SHP77 (cell line): ENCODE results near the gene CFHR5.
"Not testable (repeated sequence)": the region's sequence is repeated elsewhere in the genome, so short reads cannot be mapped to it uniquely, and the experiment has no call there.

Experiments used
- DNase-seq, 2 experiments: peaks; one replicate each; lab custom pipeline; 2025; lab: John Stamatoyannopoulos, UW

Gene CFHR5

DNA sequence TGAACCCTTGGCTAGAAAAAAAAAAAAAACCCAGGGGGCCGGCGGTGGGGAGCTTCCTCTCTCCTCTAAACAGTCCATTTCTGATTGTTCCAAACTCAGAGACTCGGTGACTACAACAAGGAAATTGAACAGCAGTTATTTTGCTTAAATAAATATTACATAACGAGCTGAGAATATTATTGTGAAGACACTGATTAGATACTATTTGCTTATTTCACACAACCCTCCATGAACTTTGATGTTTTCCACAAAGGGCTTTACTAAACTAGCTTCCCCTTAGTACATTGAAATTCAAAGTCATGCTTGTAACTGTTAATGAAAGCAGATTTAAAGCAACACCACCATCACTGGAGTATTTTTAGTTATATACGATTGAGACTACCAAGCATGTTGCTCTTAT, at the start of gene CFHR5:
CFHR5 (plus strand) TSS at position 279 of the 400 bp plus-strand sequence; CDS start at position 388, 109 bp downstream.
- DNase-seq: no peak

DNA sequence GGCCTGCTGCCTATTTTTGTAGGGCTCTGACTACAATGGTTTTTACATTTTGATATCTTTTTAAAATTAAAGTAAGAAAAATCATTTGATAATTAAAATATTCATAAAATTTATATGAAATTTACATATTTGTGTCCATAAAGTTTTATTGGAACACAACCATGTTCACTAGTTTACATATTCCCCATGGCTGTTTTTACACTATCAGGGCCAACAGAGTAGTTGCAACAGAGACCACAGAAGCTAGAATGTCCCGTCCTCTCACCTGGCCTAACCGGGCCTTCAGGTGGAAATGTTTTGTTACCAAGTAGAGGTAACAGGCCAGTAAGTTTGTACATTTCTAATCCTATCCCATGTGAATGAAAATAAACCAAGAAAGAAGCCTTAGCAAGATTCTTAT, 44.5 kb upstream of the CFHR5 start:
- not testable (repeated sequence) for DNase-seq

DNA sequence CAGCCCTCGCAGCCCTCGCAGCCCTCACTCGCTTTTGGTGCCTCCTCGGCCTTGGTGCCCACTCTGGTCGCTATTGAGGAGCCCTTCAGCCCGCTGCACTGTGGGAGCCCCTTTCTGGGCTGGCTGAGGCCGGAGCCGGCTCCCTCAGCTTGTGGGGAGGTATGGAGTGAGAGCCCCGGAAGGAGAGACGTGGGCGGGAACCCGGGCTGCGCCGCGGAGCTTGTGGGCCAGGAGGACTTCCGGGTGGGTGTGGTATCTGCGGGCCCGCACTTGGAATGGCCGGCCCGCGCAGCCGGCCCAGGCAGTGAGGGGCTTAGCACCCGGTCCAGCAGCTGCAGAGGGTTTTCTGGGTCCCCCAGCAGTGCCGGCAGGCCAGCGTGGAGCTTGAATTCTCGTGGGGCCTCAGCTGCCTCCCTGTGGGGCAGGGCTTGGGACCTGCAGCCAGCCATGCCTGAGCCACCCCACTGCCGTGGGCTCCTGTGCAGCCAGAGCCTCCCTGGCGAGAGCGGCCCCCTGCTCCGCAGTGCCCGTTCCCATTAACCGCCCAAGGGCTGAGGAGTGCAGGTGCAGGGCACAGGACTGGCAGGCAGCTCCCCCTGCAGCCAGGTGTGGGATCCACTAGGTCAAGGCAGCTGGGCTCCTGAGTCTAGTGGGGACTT, 43.7 kb upstream of the CFHR5 start:
- no peak for DNase-seq

DNA sequence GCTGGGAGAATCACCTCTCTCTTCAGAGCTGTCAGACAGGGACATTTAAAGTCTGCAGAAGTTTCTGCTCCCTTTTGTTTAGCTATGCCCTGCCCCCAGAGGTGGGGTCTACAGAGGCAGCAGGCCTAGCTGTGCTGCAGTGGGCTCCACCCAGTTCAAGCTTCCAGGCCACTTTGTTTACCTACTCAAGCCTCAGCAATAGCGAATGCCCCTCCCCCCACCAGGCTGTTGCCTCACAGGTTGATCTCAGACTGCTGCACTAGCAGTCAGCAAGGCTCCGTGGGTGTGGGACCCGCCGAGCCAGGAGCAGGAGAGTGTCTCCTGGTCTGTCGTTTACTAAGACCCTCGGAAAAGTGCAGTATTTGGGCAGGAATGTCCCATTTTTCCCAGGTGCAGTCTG, 35.9 kb upstream of the CFHR5 start:
- peak; percentile 2 to 29 for DNase-seq

DNA sequence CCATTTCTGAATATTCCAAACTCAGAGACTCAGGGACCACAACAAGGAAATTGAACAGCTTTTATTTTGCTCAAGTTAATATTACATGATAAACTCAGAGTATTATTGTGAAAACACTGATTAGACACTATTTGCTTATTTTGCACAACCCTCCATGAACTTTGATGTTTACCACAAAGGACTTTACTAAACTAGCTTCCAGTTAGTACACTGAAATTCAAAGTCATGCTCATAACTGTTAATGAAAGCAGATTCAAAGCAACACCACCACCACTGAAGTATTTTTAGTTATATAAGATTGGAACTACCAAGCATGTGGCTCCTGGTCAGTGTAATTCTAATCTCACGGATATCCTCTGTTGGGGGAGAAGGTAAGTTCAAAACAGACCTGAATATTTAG, 33.8 kb upstream of the CFHR5 start, which contains the start of gene CFHR2:
CFHR2 (plus strand) TSS at position 171 of the 400 bp plus-strand sequence; CDS start at position 314, 143 bp downstream.
- not testable (repeated sequence) for DNase-seq

DNA sequence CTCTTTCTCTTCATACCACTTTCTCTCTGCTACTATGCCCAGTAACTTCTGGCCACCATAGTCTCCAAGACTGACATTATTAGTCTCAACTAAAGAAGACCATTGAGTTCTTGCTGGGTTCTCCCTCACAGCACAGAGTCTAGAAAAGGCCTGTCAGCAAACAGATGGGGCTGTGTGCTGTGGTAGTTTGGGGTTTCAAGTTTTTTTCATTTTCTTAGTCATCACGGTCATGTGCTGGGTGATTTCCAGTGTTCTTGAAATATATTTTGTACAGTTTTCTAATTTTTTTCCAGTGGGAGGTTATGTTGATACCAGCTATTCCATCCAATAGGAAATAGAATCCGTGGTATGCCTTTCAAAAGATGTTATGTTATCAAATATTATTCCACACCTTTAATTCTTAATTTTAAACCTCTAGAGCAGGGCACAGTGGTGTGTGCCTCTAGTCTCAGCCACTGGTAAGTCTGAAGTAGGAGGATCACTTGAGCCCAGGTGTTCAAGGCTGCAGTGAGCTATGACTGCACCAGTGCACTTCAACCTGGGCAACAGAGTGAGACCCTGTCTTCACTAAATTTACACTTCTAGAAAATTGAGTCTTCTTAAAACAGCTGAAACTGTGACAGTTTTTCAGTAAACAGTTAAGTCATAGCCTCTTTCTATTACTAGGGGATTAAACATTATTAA, 25.5 kb upstream of the CFHR5 start:
- no peak for DNase-seq

DNA sequence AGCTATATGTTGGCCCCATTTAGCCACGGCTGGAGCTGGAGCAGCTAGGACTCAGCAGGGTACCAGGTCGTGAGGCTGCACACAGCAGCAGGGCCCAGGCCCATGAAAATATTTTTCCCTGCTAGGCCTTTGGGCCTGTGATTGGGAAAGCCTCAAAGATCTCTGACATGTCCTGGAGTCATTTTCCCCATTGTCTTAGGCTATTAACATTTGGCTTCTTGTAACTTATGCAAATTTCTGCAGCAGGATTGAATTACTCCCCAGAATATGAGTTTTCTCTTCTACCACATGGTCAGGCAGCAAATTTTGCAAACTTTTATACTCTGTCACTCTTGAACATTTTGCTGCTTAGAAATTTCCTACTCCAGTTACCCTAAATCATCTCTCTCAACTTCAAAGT, 22.6 kb upstream of the CFHR5 start:
- DNase-seq: no peak

DNA sequence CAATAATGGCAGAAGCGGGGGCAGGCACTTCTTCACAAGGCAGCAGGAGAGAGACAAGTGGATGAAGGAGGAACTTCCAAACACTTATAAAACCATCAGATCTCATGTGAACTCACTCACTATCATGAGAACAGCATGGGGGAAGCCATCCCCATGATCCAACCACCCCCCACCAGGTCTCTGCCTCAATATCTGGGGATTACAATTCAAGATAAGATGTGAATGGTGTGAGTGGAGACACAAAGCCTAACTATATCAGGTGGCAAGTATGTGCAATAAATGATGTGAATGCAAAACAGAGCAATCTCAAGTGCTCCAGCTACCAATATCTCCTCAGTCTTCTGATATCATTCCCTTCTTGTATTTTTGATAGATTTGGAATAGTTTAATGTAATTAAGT, 21.4 kb upstream of the CFHR5 start:
- no peak for DNase-seq

DNA sequence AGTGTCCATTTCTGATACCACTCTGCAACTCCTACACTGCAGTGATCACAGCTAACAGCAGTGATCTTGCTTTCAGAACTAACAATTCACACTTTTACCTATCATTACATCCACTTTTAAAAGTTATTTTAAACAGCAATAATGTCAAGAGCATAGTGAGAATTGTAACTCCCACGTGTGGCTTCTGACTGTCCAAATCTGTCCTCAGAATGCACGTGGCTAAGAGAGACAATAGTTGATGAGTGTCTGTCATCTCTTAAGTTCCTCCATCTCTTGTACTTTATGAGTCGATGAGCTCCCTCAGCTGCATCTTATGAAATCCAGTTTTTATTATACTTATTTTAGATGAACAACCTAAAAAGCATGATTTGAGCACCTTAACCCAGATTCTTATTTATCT, 16.5 kb upstream of the CFHR5 start:
- no peak for DNase-seq

DNA sequence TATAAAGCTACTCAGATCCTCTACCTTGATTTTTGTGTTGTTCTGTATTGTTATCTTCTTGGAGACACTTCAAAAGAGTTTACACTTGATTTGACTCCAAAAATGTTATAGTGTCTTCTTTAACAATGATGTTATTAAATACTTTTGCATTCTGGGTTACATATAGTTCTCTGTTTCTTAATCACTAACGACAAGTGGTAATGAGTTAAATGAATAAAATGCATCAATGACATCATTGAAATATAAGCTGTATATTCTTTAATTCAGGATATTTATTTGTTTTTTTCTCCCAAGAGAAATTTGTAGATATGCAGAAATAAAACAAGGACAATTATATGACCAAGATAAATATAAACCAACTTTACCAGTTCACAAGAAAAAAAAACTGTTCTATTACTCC, 7.2 kb upstream of the CFHR5 start:
- no peak for DNase-seq

DNA sequence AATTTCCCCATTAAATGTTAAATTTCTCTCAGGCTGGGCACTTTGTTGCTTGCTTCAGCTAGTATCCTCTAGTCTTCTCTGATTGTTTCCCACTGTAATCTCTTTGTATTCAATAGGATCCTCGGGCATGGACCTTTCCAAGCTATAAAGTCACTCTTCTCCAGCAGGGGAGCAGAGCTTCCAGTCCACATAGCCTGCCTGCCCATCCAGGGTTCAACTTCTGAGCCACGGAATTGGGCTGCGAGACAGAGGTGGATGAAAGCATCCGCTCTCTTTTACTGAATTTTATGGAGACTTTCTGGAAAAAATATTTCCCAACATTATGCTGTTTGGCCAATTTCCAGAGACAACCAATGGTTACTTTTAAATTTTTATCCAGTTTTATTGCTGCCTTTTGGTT, 1.1 kb upstream of the CFHR5 start:
- DNase-seq: no peak

DNA sequence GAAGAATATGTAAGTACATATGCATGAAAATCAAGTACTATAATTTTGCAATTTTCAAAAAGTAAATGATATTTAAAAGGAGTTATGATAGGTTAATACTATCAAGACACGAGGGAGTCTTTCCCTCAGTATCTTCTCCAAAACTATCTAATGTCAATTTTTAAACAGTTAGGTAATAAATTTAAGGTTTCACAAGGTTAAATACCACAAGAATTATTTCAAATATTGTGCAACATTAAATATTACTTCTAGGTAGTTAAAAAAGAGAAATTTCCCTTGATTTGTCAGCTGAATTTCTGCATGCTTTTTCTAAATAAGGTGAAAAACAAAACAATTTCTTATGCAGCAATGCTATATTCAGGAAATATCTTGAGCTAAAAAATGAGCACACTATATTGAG, 3.5 kb downstream of the CFHR5 start:
- no peak for DNase-seq

DNA sequence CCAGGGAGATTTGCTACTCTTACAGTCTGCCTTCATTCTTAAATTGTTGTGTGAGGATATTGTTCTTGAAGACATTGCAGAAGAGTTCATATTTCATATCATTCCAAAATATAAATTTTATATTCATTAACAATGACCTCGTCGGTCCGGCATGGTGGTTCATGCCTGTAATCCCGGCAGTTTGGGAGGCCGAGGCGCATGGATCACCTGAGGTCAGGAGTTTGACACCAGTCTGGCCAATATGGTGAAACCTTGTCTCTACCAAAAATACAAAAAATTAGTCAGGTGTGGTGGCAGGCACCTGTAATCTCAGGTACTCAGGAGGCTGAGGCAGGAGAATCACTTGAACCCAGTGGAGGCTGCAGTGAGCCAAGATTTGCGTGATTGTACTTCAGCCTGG, 4.9 kb downstream of the CFHR5 start:
- DNase-seq: not testable (repeated sequence)

DNA sequence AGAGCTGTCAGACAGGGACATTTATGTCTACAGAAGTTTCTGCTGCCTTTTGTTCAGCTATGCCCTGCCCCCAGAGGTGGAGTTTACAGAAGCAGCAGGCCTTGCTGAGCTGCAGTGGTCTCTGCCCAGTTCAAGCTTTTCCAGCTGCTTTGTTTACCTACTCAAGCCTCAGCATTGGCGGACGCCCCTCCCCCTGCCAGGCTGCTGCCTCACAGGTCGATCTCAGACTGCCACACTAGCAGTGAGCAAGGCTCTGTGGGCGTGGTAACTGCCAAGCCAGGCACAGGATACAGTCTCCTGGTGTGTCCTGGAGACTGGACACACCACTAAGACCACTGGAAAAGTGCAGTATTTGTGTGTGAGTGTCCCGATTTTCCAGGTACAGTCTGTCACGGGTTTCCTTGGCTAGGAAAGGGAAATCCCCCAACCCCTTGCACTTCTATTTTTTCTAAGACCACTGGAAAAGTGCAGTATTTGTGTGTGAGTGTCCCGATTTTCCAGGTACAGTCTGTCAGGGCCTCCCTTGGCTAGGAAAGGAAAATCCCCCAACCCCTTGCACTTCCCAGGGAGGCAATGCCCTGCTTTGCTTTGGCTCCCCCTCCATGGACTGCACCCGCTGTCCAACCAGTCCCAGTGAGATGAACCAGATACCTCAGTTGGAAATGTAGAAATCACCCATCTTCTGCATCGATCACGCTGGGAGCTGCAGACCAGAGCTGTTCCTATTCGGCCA, 14.7 kb downstream of the CFHR5 start:
- DNase-seq: peak; percentile 93 to 95

DNA sequence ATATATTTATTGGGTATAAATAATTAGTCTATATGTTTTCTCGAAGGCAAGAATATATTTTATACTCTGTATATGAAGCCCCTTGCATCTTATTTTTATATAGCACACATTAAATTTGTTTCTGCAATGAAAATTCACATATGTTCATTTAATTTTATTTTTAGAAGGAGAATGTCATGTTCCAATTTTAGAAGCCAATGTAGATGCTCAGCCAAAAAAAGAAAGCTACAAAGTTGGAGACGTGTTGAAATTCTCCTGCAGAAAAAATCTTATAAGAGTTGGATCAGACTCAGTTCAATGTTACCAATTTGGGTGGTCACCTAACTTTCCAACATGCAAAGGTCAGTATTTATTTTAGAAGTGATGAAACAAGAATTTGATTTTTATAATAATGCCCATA, 16.6 kb downstream of the CFHR5 start:
- DNase-seq: no peak

DNA sequence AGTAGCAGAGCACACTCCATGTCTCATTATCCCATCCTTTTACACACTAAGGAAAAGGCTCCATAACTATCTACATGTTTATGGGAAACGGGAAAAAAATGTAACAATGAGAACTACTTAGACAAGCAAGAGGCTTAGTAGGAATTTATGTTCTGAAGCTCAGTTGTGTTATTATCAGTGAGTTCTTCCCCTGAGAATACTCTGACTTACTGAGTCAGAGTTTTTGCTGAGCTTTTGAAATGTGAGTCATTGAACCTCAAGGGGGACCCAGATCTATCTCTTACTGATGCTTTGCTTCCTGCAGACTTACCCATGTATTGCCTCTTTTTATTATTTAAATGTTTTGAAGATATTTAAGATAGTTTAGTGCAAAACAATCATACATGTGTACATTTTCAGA, 20.1 kb downstream of the CFHR5 start:
- no peak for DNase-seq

DNA sequence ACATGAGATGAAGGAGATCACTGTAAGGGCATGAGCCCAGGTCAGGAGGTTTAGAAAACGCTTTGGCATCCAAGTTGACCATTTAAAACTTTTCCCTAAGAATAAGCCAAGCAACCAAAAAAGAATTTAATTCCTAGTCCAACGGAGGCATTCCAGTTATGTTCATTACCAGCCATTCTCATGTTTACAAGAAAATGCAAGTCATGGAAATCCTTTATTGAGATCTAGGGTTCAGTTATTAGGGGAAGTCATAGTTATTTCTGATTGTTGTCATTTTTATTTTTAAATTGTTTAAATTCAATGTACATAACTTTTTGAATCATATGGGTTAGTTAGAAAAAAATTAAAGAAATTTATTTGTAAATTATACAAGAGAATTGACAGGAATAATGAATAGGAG, 24.5 kb downstream of the CFHR5 start:
- DNase-seq: no peak

DNA sequence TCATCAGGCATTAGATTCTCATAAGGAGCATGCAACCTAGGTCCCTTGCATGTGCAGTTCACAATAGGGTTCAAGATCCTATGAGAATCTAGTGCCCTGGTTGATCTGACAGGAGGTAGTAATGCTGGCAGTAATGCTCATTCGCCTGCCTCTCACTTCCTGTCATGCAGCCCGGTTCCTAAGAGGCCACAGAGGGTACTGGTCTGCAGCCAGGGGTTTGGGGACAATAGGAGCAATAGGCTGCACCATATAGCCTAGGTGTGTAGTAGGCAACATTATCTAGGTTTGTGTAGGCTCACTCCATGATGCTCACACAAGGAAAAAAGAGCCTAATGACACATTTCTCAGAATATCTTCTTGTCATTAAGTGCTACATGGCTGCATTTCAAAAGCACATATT, 25.8 kb downstream of the CFHR5 start:
- DNase-seq: no peak

DNA sequence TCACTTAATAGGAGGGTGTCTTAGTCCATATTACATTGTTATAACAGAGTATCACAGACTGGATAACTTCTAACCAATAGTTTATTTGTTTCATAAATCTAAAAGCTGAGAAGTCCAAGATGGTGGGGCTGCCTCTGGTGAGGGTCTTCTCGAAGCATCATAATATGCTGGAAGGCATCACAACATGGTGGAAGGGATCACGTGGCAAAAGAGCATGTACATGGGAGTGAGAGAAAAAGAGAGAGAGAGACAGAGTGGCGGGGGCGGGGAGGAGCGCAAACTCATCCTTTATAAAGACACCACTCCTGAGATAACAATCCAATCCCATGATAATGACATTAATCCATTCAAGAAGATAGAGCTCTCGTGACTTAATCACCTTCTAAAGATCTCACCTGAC, 31.5 kb downstream of the CFHR5 start:
- DNase-seq: no peak

DNA sequence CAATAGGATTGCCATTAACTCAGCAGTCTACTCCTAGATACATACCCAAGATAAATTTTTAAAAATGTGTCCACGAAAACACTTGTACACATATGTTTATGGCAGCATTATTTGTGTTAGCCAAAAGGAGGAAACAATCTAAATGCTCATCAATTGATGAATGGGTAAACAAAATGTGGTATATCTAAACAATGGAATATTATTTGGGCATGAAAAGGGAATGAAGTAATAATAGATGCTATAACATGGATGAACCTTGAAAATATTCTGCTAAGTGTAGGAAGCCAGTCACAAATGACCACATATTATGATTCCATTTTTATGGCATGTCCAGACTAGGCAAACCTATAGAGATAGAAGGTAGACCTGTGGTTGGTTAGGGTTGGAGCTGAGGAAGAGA, 34.3 kb downstream of the CFHR5 start:
- DNase-seq: no peak

DNA sequence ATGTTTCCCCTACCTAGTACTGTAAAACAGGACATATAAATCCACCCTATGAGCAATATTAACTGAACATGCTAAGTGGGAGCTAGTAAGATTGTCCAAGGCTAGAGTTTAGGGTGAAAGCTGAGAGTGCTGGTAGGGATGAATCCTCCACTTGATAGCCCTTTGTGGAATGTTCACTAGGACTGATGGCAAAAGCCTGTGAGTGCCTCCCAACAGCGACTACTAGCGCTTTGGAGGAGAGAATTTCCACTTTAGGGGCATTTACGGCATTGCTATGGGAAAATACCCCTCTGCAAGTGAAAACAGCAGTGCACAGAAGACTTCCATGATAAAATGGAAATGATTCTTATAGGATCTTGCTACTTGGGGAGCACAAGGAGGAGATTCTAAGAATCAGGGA, 35.9 kb downstream of the CFHR5 start:
- no peak for DNase-seq

DNA sequence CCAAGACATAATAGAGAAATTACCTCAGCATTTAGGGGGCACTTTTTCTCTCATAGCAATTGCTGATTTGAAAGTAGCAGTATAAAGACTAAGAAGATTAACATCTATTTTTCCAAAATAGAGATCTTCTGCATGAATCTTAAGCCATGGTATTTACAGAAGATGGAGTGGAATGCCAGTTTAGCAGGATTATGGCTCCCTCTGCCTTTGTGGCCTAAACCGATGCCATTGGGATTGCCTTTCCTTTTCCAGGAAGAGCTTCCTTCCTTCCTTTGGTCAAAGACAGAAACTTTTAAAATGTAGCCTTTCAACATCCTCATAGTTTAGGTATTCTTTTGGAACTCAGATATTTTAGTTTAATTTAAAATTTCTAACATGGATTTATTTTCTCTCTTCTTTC, 39.4 kb downstream of the CFHR5 start:
- DNase-seq: no peak

DNA sequence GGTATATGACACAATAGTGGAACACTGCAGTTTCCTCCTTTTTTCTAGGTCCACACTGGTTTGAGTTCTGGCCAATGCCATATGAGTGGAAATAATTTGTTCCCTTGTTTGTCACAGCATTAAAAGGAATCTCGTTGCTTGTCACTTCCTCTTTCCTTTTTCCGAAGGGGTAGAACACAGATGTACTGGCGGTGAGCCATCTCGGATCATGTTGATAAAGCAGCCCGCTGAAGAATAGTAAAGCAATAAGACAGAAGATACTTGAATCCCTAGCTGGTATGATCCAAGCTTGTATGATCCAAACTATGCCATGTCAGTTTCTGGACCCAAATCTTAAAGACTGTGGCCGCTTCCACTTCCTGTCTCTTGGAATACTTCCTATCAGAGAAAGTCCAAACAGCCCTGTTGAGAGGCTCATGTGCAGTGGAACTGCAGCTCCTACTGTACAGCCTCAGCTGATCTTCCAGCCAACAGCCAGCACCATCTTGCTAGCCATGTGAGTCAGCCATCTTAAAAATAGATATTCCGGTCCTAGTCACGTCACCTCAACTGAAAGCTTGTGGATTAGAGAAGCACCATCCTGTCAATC, 40.3 kb downstream of the CFHR5 start:
- no peak for DNase-seq
